IPS-NIHi7 (cell line): Measurements from ENCODE around the gene ATP5F1D.

ENCODE experiments used
- DNase-seq: peaks from one replicate; pipeline ENCODE4 v3.0.0; 2012; ENCODE audit warnings: mixed read lengths; ENCODE audit errors: extremely low spot score

The ATP5F1D gene

GRCh38 chr19:1220976-1221903 is 20.3 kb upstream of the ATP5F1D start:
- peak; percentile 63 for DNase-seq

GRCh38 chr19:1221904-1222255 is 19.7 kb upstream of the ATP5F1D start:
- DNase-seq: no peak

- DNase-seq: no peak
Observed at GRCh38 chr19:1222394-1222793, 19.2 kb upstream of the ATP5F1D start.

GRCh38 chr19:1223018-1223855 is 18.3 kb upstream of the ATP5F1D start:
- DNase-seq: peak; percentile 75

GRCh38 chr19:1224047-1224825 is 17.3 kb upstream of the ATP5F1D start:
- DNase-seq: no peak

GRCh38 chr19:1224847-1225246 is 16.7 kb upstream of the ATP5F1D start:
- DNase-seq: no peak

- DNase-seq: no peak
Observed at GRCh38 chr19:1225440-1226226, 15.9 kb upstream of the ATP5F1D start.

GRCh38 chr19:1226227-1226518 is 15.4 kb upstream of the ATP5F1D start:
- no peak for DNase-seq

- no peak for DNase-seq
Observed at GRCh38 chr19:1226522-1227303, 14.8 kb upstream of the ATP5F1D start.

GRCh38 chr19:1227304-1228054 is 14.1 kb upstream of the ATP5F1D start:
- DNase-seq: no peak

GRCh38 chr19:1228161-1228957 is 13.2 kb upstream of the ATP5F1D start:
- no peak for DNase-seq

GRCh38 chr19:1229056-1229923 is 12.3 kb upstream of the ATP5F1D start:
- no peak for DNase-seq

GRCh38 chr19:1229924-1230782 is 11.4 kb upstream of the ATP5F1D start:
- DNase-seq: no peak

- DNase-seq: no peak
Observed at GRCh38 chr19:1230783-1231489, 10.6 kb upstream of the ATP5F1D start.

GRCh38 chr19:1231729-1232637 is 9.6 kb upstream of the ATP5F1D start:
- DNase-seq: no peak
